Activated CD4-positive, alpha-beta T cell treated with anti-CD3 and anti-CD28 coated beads, Interleukin-2, amount 10 ng/mL, durations not matched to agents 24 days and 14 days (primary cell): ENCODE results near the gene PRRT2. TPM values are rescaled to one million over a fixed set of nuclear protein-coding genes. Genes with fewer than 3 reads are reported as not detected.
"Not testable (repeated sequence)": the region's sequence is repeated elsewhere in the genome, so short reads cannot be mapped to it uniquely, and the experiment has no call there.

Experiments used
- DNase-seq: peaks from one replicate; pipeline ENCODE4 v3.0.0; 2022
- H3K27ac Mint-ChIP-seq: one replicate; pipeline ENCODE4 v1.8.0; 2022; ENCODE audit warnings: mild to moderate bottlenecking, mixed read lengths
- H3K27me3 Mint-ChIP-seq: one replicate; pipeline ENCODE4 v1.8.0; 2022; ENCODE audit warnings: mixed read lengths
- H3K36me3 Mint-ChIP-seq: one replicate; pipeline ENCODE4 v1.8.0; 2022; ENCODE audit warnings: low read depth, mild to moderate bottlenecking, mixed read lengths
- H3K4me1 Mint-ChIP-seq: one replicate; pipeline ENCODE4 v1.8.0; 2021; ENCODE audit warnings: mixed read lengths
- H3K4me3 Mint-ChIP-seq: one replicate; pipeline ENCODE4 v1.8.0; 2022; ENCODE audit warnings: mild to moderate bottlenecking, moderate library complexity, mixed read lengths
- H3K9me3 Mint-ChIP-seq: one replicate; pipeline ENCODE4 v1.8.0; 2021; ENCODE audit warnings: mixed read lengths
- intact Hi-C: fragments of 100-400 bp; cut with micrococcal nuclease; formaldehyde crosslinking; loops from one replicate; pipeline ENCODE4 v1.15.1; 2023
- total RNA-seq: library from RNA; stranded (reverse); gene quantifications from 2 replicates; pipeline ENCODE4 v1.2.3, GENCODE V29; 2022

The PRRT2 gene
- total RNA-seq, 1 donor from 2014 or later = 1.7 TPM

DNA sequence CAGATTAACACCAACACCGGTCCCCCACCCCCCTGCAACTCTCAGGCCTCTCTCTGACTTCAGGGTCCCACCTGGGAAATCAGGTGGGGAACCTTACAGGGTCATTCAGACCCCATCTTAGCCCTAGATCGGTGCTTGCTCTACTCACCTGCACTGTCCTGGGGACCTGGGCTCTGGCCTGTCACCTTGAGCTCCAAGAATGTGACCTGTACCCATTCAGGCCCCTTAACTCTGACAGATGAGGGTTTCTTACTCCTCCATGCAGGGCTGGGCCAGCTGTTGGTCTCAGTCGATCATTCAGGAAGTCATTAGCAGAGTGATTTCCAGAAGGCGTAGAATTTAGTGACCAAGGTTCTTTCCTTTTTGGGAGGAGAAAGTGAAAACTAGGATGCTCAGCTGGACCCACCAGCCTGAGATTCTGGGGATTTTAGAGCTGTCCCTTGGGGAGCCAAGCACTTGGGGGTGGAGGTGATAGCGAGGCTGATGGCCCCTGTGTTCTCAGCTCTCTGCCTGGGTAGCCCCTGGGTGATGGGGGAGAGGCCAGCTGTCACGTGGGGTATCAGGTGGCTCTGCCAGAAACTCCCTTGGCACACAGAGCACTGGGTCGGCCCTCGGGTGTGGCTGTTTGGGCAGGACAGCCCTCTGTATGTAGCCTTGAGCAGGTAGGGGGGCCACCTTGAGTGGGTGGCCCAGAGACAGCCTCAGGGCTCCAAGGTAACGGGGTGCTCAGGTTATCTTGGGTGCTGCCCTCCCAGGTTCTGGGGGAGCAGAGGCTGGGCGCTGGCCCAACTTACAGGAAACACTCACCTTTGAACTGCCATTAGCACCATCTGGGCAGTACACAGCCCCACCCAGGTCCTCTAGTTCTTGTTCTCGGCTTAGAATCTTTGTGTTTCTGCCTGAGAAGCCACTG is 9.0 kb downstream of the PRRT2 start:
- Mint-ChIP-seq H3K27me3 (peaks cover under 1% of the 10 kb centered on the region), H3K36me3 (peaks cover 39% of the 10 kb centered on the region)

DNA sequence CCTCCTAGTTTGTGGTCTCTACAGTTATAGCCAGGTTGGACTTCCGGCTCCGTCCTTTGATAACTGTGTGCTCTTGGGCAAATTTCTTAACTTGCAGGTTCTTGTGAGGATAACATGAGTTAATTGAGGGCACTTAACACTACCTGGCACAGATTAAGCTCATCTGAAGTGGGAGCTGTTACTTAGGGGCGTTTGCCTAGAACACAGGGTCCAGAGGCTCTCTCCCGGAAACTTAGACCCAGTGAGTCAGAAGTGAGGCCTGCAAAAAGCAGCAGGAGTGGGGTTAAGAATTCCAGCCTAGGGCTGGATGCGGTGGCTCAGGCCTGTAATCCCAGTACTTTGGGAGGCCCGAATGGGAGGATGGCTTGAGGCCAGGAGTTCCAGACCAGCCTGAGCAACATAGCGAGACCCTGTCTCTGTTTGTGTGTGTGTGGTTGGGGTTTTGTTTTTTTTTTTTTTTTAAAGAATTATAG is 9.7 kb downstream of the PRRT2 start:
- peaks cover 62% of the 10 kb centered on the region for H3K4me1 Mint-ChIP-seq
- H3K9me3 Mint-ChIP-seq = no peaks in the 10 kb centered on the region
- peak overlapping the region; percentile 91 for H3K27ac Mint-ChIP-seq
- intact Hi-C loops = no loop called here
- peaks cover 39% of the 10 kb centered on the region for H3K36me3 Mint-ChIP-seq
- H3K27me3 Mint-ChIP-seq = no peaks in the 10 kb centered on the region
- peak overlapping the region; percentile 99 for H3K4me3 Mint-ChIP-seq
- DNase-seq = no peak

More for the DNA sequence above, 9.0 kb downstream of the PRRT2 start:
- Mint-ChIP-seq H3K4me1 (peaks cover 58% of the 10 kb centered on the region), H3K27ac (peak overlapping the region; percentile 91), H3K9me3 (no peaks in the 10 kb centered on the region), H3K4me3 (peak overlapping the region; percentile 99)
- peak; percentile 85 for DNase-seq
- intact Hi-C loops = loop anchor here (1.0 kb wide), 2 partner anchors 10 to 31 kb away; partner anchors contain the start of gene KIF22

DNA sequence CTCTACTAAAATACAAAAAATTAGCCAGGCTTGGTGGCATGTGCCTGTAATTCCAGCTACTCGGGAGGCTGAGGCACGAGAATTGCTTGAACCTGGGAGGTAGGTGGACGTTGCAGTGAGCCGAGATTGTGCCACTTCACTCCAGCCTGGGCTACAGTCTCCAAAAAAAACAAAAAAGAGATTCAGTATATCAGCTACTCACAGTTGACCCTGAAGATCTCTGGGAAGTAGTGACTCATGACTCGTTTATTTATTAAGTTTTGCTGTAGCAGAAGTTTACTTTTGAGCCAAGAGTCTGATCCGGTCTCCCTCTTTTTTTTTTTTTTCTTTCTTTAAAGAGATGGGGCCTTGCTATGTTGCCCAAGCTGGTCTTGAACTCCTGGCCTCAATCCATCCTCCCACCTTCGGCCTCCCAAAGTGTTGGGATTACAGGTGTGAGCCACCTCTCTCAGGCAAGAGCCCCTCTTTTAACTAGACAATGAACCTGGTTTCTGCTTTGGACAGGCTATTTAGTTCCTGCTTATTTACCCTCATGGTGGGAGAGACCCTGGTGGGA is 12.7 kb downstream of the PRRT2 start:
- Mint-ChIP-seq H3K36me3 (peaks cover 28% of the 10 kb centered on the region), H3K4me3 (peak overlapping the region; percentile 69), H3K4me1 (peaks cover 55% of the 10 kb centered on the region), H3K27ac (peak overlapping the region; percentile 85), H3K27me3 (no peaks in the 10 kb centered on the region), H3K9me3 (no peaks in the 10 kb centered on the region)
- DNase-seq = no peak
- intact Hi-C loops = loop anchor here (5.0 kb wide), 1 partner anchor 77 kb away; the partner anchor contains the start of gene C16orf54

GRCh38 chr16:29825145-29826044 is 13.4 kb downstream of the PRRT2 start:
- peak; percentile 85 for DNase-seq
- Mint-ChIP-seq H3K27ac (peak overlapping the region; percentile 85), H3K27me3 (no peaks in the 10 kb centered on the region), H3K9me3 (no peaks in the 10 kb centered on the region), H3K36me3 (peaks cover 27% of the 10 kb centered on the region), H3K4me3 (peak overlapping the region; percentile 69), H3K4me1 (peaks cover 50% of the 10 kb centered on the region)
- intact Hi-C loops = loop anchor here (2.0 to 5.0 kb wide), 2 partner anchors 15 to 78 kb away; partner anchors contain the start of gene C16orf54

- peaks cover 47% of the 10 kb centered on the region for H3K4me1 Mint-ChIP-seq
- no peak for DNase-seq
- intact Hi-C loops = loop anchor here (2.0 to 5.0 kb wide), 2 partner anchors 16 to 79 kb away; partner anchors contain the start of gene C16orf54
- peak overlapping the region; percentile 97 for H3K27ac Mint-ChIP-seq
- peak overlapping the region; percentile 85 for H3K4me3 Mint-ChIP-seq
- H3K9me3 Mint-ChIP-seq = no peaks in the 10 kb centered on the region
- H3K36me3 Mint-ChIP-seq = peaks cover 27% of the 10 kb centered on the region
- no peaks in the 10 kb centered on the region for H3K27me3 Mint-ChIP-seq
Measured at GRCh38 chr16:29826342-29826695, 14.3 kb downstream of the PRRT2 start.

DNA sequence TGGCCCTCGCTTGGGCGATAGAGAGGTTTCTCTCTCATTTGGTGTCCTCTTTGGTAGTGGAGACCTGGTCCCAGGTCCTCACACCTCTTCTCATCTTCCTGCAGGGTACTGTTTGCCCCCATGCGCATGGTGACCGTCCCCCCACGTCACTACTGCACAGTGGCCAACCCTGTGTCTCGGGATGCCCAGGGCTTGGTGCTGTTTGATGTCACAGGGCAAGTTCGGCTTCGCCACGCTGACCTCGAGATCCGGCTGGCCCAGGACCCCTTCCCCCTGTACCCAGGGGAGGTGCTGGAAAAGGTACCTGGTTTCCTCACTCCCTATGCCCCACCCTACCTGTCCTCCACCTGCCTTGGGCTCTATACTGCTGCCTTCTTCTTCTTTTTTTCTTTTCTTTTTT is 18.8 kb downstream of the PRRT2 start:
- no peak for DNase-seq
- Mint-ChIP-seq H3K9me3 (no peaks in the 10 kb centered on the region), H3K27ac (no peak overlapping the region), H3K27me3 (no peaks in the 10 kb centered on the region), H3K4me3 (no peak overlapping the region), H3K36me3 (peaks cover 46% of the 10 kb centered on the region), H3K4me1 (peaks cover 24% of the 10 kb centered on the region)
- intact Hi-C loops = no loop called here

GRCh38 chr16:29831490-29831889 is 19.5 kb downstream of the PRRT2 start:
- Mint-ChIP-seq H3K4me1 (peaks cover 21% of the 10 kb centered on the region), H3K36me3 (peaks cover 49% of the 10 kb centered on the region), H3K9me3 (no peaks in the 10 kb centered on the region), H3K27me3 (no peaks in the 10 kb centered on the region), H3K4me3 (no peak overlapping the region), H3K27ac (no peak overlapping the region)
- no peak for DNase-seq
- intact Hi-C loops = no loop called here

DNA sequence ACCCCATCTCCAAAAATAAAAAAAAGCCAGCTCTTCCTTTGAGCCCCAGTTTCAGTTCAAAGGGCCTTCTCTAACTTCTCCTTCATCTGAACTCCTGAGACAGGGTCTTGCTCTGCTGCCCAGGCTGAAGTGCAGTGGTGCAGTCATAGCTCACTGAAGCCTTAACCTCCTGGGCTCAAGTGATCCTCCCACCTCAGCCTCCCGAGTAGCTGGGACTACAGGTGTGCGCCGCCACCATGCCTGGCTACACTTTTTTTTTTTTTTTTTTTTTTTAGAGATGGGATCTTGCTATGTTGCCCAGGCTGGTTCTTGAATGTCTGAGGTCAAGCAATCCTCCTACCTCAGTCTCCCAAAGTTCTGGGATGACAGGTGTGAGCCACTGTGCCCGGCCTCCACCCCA is 21.2 kb downstream of the PRRT2 start:
- DNase-seq, H3K9me3 Mint-ChIP-seq, H3K27ac Mint-ChIP-seq, intact Hi-C loops, H3K4me3 Mint-ChIP-seq, H3K27me3 Mint-ChIP-seq, H3K4me1 Mint-ChIP-seq: not testable (repeated sequence)
- peaks cover 55% of the 10 kb centered on the region for H3K36me3 Mint-ChIP-seq

DNA sequence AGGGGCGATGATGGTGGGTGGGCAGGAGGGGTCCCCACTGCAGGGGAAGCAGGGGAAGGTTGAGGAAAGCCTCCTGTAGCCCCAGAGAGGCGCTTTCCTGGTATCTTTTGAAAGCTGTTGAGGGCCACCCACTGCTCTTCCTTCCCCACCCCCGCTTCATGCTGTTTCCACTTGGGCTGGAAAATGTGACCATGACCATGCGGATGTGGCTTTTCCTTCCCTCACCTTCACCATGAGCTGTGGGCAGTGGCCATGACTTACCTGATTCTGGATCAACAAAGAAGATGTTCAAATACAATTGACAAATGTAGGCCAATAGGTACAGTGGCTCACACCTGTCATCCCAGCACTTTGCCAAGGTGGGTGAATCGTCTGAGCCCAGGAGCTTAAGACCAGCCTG is 22.1 kb downstream of the PRRT2 start:
- Mint-ChIP-seq H3K27ac (peak overlapping the region; percentile 9), H3K27me3 (no peaks in the 10 kb centered on the region), H3K36me3 (peaks cover 59% of the 10 kb centered on the region), H3K4me1 (peaks cover 9% of the 10 kb centered on the region), H3K9me3 (no peaks in the 10 kb centered on the region), H3K4me3 (no peak overlapping the region)
- intact Hi-C loops = no loop called here
- DNase-seq = no peak

DNA sequence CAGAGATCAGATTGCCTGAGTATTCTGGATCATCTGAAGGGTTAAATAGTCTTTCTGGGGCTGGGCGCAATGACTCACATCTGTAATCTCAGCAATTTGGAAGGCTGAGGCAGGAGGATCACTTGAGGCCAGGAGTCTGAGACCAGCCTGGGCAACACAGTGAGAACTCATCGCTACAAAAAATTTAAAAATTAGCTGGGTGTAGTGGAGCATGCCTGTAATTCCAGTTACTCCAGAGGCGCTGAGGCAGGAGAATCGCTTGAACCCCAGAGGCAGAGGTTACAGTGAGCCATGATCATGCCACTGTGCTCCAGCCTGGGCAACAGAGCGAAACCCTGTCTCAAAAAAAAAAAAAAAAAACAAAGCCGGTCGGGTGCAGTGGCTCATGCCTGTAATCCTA is 23.9 kb downstream of the PRRT2 start:
- H3K27ac Mint-ChIP-seq = peak overlapping the region; percentile 63
- no peaks in the 10 kb centered on the region for H3K27me3 Mint-ChIP-seq
- H3K4me1 Mint-ChIP-seq = peaks cover 6% of the 10 kb centered on the region
- intact Hi-C loops = no loop called here
- H3K36me3 Mint-ChIP-seq = peaks cover 64% of the 10 kb centered on the region
- DNase-seq = no peak
- H3K4me3 Mint-ChIP-seq = no peak overlapping the region
- no peaks in the 10 kb centered on the region for H3K9me3 Mint-ChIP-seq

- Mint-ChIP-seq H3K36me3 (peaks cover 66% of the 10 kb centered on the region), H3K4me3 (no peak overlapping the region), H3K4me1 (peaks cover 6% of the 10 kb centered on the region), H3K27me3 (no peaks in the 10 kb centered on the region), H3K9me3 (no peaks in the 10 kb centered on the region), H3K27ac (no peak overlapping the region)
- DNase-seq = no peak
- intact Hi-C loops = no loop called here
Measured at GRCh38 chr16:29836623-29837022, 24.6 kb downstream of the PRRT2 start.

DNA sequence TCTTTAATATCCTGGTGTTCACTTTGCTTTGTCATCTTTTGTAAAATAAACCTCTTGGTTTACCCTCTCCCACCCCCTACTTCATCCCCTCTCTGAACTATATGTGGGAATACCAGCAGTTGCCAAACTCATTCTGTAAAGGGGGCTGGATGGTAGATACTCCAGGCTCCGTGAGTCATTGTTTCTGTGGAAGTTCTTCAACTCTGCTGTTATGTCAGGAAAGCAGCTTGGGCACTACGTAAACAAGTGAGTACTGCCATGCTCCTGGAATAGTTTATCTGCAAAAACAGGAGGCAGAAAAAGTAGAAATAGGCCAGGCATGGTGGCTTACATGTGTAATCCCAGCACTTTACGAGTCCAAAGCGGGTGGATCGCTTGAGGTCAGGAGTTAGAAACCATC is 25.8 kb downstream of the PRRT2 start:
- DNase-seq = no peak
- H3K27me3 Mint-ChIP-seq = no peaks in the 10 kb centered on the region
- H3K4me1 Mint-ChIP-seq = peaks cover 3% of the 10 kb centered on the region
- no peak overlapping the region for H3K27ac Mint-ChIP-seq
- H3K9me3 Mint-ChIP-seq = no peaks in the 10 kb centered on the region
- intact Hi-C loops = no loop called here
- H3K4me3 Mint-ChIP-seq = no peak overlapping the region
- H3K36me3 Mint-ChIP-seq = peaks cover 62% of the 10 kb centered on the region

GRCh38 chr16:29839822-29840221 is 27.8 kb downstream of the PRRT2 start:
- Mint-ChIP-seq H3K27me3 (no peaks in the 10 kb centered on the region), H3K36me3 (peaks cover 55% of the 10 kb centered on the region), H3K27ac (peak overlapping the region; percentile 18)

More at GRCh38 chr16:29839822-29840221, 27.8 kb downstream of the PRRT2 start:
- no peak for DNase-seq
- H3K9me3 Mint-ChIP-seq = no peaks in the 10 kb centered on the region
- no peak overlapping the region for H3K4me3 Mint-ChIP-seq
- intact Hi-C loops = no loop called here
- H3K4me1 Mint-ChIP-seq = no peaks in the 10 kb centered on the region
